ENCODE data around the gene MBNL2.

Gene MBNL2

GRCh38 chr13:97276862-97277269 lies 54.7 kb downstream of the MBNL2 start:
- no peak for DNase-seq

- DNase-seq: no peak
Measured at GRCh38 chr13:97278435-97279411, 56.6 kb downstream of the MBNL2 start.

DNA sequence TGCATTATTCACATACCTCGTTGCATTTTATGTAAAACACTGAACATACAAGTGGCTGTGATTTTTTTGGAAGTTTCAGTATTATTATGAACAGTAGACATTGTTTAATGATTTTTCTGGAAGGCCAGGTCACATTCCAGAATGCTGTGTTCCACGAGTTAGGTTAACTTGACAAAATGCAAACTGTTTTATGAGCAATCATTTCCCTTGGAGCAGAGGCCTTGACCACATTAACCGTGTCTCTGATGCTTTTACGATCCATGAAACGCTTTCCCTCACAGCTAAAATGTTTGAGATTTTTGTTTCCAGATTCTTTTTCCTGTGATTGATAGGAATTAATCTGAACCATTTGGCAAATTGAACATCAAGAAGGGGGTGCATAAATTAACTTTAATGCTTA lies 57.8 kb downstream of the MBNL2 start:
- no peak for DNase-seq

DNA sequence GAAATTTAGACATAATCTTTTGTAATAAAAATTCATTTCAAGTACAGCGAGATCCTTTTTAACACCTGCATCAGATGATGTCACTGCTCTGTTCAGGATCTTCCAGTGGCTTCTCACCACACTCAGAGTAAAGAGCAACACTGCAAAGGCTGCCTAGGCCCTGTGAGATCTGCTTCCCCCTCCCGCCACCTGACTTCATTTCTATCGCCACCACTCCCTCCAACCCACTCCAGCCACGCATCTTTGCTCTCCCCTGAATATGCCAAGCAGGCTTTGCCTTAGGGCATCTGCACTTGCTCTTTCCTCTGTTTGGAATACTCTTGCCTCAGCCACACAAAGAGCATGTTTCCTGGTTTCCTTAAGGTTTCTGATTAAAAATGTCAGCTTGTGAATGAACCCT lies 58.3 kb downstream of the MBNL2 start:
- DNase-seq: no peak

GRCh38 chr13:97281028-97281427 lies 58.9 kb downstream of the MBNL2 start:
- no peak for DNase-seq

GRCh38 chr13:97282705-97283104 lies 60.6 kb downstream of the MBNL2 start:
- DNase-seq: no peak

DNA sequence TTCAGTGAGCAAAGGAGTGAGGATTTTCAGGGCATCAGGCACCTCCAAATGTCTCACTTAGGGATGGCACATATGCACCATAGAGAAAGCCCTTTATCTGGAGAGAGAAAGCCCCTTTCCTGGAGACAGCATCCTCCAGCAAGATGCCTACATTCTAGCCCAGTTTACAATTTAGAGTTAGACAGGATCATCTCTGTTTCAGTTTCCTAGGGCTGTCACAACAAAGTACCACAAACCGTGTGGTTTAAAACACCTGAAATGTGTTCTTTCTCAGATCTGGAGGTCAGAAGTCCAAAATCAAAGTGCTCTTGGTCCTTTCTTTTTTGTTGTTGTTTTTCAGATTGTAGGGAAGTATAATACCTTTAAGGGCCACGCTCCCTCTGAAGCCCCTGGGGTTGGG lies 61.8 kb downstream of the MBNL2 start:
- DNase-seq: no peak

DNA sequence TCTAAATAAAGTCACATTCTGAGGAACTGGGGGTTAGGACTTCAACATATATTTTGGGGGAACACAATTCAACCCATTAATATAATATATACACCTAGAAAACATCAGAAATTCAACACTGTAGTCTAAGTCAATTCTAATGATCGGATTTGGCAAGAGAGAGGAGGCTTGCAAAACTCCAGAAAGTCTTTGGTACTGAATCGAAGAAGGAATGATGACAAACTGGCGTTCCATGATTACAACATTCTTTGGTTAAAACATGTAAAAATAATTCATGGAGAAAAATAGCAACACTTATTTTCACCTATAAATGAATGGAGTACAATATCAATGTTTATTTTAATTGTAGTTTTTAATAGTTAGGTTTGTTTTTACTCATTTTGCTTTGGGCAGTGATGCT lies 62.4 kb downstream of the MBNL2 start:
- DNase-seq: no peak

- no peak for DNase-seq
Measured at GRCh38 chr13:97285221-97285955, 63.3 kb downstream of the MBNL2 start.

DNA sequence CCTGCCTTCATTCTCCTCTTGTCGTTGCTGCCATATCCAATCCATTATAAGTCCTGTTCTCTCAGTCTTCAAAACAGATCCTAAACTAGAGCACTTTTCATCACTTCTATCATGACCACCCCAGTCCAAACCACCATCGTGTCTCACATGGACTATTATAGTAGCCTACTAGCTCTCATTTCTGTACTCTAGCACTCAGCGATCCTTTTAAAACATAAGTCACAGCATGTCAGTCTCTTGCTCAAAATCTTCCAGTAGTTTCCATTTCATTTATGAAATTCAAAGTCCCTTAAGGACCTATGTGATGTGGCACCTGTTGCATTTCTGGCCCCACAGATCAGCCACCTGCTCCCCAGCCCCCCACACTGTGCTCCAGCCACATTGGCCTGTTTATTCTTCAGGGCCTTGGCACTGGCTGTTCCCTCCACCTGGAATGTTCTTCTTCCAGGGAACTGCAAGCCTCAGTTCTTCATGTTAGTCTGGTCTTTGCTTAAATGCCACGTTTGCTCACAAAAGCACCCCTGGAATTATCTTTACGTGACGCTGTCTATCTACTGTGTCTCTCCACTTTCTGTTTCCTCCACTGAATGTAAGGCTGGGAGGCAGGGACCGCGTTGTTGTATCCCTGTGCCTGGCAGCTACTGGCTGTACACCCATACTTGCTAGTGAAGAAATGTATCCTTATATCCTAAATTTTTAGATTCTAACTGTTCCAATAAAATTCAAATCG lies 64.3 kb downstream of the MBNL2 start:
- DNase-seq: no peak

DNA sequence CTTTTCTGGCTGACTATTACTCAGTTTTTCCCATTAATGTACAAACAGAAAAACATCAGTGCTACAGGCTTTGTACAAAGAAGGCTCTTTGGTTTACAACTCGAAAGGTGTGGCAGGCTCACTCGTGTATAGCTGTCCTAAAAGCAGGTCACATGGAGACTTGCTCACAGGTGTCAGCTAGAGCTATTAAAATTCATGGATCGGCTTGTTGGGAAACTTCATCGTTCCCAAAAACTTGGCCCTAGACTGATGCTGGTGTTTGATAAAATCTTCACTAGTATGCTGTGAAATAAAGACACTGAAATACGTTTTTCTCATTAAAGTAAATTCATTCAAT lies 64.9 kb downstream of the MBNL2 start:
- DNase-seq: no peak

GRCh38 chr13:97288486-97288900 lies 66.4 kb downstream of the MBNL2 start:
- no peak for DNase-seq

GRCh38 chr13:97289514-97290298 lies 67.6 kb downstream of the MBNL2 start:
- no peak for DNase-seq

- no peak for DNase-seq
Measured at GRCh38 chr13:97295283-97296182, 73.4 kb downstream of the MBNL2 start.

- no peak for DNase-seq
Measured at GRCh38 chr13:97296740-97297139, 74.6 kb downstream of the MBNL2 start.

- DNase-seq: no peak
Measured at GRCh38 chr13:97298816-97299215, 76.7 kb downstream of the MBNL2 start.

DNA sequence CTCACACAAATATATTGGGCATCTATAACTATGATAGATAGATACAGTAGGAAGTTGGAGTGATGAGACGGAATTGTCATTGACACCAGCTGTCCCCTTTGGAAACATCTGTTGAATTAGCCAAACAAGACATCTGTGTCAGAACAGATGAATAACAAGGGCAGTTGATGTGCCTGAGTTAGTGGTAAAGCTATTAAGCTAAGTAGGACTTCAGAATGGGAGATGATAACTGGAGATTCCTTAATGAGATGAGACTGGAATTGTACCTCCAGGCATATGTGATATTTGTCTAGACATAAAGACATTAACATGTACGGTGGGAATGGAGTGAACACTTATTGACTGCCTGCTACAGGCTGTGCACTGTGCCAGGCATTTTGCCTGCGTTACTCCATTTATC lies 78.7 kb downstream of the MBNL2 start:
- DNase-seq: no peak

- no peak for DNase-seq
Measured at GRCh38 chr13:97301382-97302095, 79.4 kb downstream of the MBNL2 start.

DNA sequence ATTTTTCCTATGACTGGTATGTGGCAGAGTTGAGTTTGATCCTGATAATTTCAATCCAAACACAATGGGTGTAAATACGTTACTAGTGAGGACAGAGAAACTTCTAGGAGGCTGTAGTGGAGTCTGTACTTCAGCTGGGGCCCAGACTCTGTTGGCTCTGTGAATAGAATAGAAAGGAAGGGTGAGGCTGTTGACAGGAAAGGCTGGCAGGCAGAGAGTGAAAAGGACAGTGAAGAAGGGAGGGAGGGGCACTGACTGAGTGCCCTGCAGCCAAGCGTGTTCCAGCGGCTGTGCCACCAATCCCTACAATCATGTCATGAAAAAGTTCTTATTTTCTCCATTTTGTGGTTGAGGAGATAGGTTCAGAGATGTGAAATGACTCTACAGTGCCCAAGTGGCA lies 80.5 kb downstream of the MBNL2 start:
- DNase-seq: no peak

- DNase-seq: no peak
Measured at GRCh38 chr13:97306106-97306505, 84.0 kb downstream of the MBNL2 start.

GRCh38 chr13:97306645-97307044 lies 84.5 kb downstream of the MBNL2 start:
- no peak for DNase-seq

All from activated CD4-positive, CD25-positive, alpha-beta regulatory T cell (primary cell).